ENCODE measurements around the gene NAV3. TPM values are rescaled to one million over a fixed set of nuclear protein-coding genes. Genes with fewer than 3 reads are reported as not detected.

The NAV3 gene
- total and polyA plus RNA-seq, 9 of the 15 experiments (the other 6 are each of a cell fraction or from before 2014, with no cell fraction given): 0.04 TPM; not detected in 8

DNA sequence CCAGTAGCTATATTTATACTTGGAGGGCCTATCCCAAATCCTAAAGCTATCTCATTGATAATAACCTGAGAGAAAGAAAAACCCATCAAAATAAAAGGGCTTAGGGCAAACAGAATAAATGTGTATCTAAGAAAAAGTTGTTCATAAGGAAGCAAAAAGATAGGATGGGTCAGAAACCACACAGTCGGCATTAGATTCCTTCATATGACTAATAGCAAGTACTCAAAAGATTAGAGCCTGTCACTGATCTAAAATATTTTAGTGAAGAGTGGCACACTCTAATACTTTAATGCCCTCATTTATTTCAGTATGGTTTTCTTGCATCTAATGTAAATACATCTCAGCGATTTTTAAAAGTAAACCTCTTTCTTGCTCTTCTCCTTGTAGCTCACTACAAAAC lies 17.1 kb upstream of the NAV3 start:
- FAIRE-seq: no peak
- H3K9ac ChIP-seq (ENCODE audit: insufficient read depth in 1 of 2, low read depth in 2 of 2, low read length in 2 of 2): no peak overlapping the region
- no peak overlapping the region for H3K27ac ChIP-seq (ENCODE audit: extremely low read depth, low read depth, low read length)
- in situ Hi-C loops (cut with MboI): no loop called here
- H4K20me1 ChIP-seq (replicated peaks; ENCODE audit: control insufficient read depth, insufficient read depth, low read length): no peaks in the 10 kb centered on the region
- H3K79me2 ChIP-seq (ENCODE audit: control insufficient read depth, insufficient read depth, low read length): no peaks in the 10 kb centered on the region
- H3K4me1 ChIP-seq (replicated peaks in 1 of 2; ENCODE audit: control insufficient read depth in 2 of 2, insufficient read depth in 2 of 2, low read length in 2 of 2): no peaks in the 10 kb centered on the region
- TF ChIP-seq PTBP1 (IDR thresholded peaks at IDR 0.05; ENCODE audit: low read depth, low read length) (no peak), RBM22 (IDR thresholded peaks at IDR 0.05; ENCODE audit: low read depth, low read length, poor library complexity, severe bottlenecking) (no peak), PKNOX1 (IDR thresholded peaks at IDR 0.05) (no peak), ID3 (CRISPR knock-in tag; IDR thresholded peaks at IDR 0.05) (no peak), ID3 (tag; IDR thresholded peaks at IDR 0.05) (no peak), CCAR2 (IDR thresholded peaks at IDR 0.05; ENCODE audit: low read depth, low read length) (no peak), ZNF445 (CRISPR knock-in tag; IDR thresholded peaks at IDR 0.05; ENCODE audit: low read depth) (no peak), TCFL5 (CRISPR knock-in tag; conservative IDR thresholded peaks at IDR 0.05) (no peak), WHSC1 (IDR thresholded peaks at IDR 0.05; ENCODE audit: low read length) (no peak)
- TF ChIP-seq, protein P1, sequence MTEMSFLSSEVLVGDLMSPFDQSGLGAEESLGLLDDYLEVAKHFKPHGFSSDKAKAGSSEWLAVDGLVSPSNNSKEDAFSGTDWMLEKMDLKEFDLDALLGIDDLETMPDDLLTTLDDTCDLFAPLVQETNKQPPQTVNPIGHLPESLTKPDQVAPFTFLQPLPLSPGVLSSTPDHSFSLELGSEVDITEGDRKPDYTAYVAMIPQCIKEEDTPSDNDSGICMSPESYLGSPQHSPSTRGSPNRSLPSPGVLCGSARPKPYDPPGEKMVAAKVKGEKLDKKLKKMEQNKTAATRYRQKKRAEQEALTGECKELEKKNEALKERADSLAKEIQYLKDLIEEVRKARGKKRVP (CRISPR knock-in tag; IDR thresholded peaks at IDR 0.05): no peak
- TF ChIP-seq, protein P2, sequence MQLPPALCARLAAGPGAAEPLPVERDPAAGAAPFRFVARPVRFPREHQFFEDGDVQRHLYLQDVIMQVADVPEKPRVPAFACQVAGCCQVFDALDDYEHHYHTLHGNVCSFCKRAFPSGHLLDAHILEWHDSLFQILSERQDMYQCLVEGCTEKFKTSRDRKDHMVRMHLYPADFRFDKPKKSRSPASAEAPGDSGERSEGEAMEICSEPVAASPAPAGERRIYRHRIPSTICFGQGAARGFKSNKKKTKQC (CRISPR knock-in tag; IDR thresholded peaks at IDR 0.05): no peak
- WGBS (ENCODE audit: insufficient coverage, low coverage, missing lambda C conversion rate): 0% methylated on average over 2 of the region's 2 CpGs
- BruUV-seq (replicated peaks): no TSS peak
- no peak for ATAC-seq
- DNase-seq (ENCODE audit: extremely low read depth in 1 of 4, low spot score in 3 of 4): no peak
- POLR2A ChIA-PET: no interaction called here
- H3K9me1 ChIP-seq (ENCODE audit: control insufficient read depth, insufficient read depth, low read length): no peaks in the 10 kb centered on the region
- intact Hi-C loops (cut with micrococcal nuclease): no loop called here
- H3K9me3 ChIP-seq (replicated peaks; ENCODE audit: control insufficient read depth, insufficient read depth, low read depth, low read length): no peaks in the 10 kb centered on the region
- H3K27me3 ChIP-seq (ENCODE audit: control insufficient read depth in 2 of 2, insufficient read depth in 2 of 2, low read length in 2 of 2): no peaks in the 10 kb centered on the region
- H3K4me2 ChIP-seq (ENCODE audit: insufficient read depth, low read length): no peak overlapping the region
- no peak overlapping the region for H2AFZ ChIP-seq (ENCODE audit: low read depth, low read length)
- no peak overlapping the region for H3K4me3 ChIP-seq
- no peaks in the 10 kb centered on the region for H3K36me3 ChIP-seq (ENCODE audit: control insufficient read depth, insufficient read depth, low read length)
- CTCF ChIA-PET (ENCODE audit: low intra/inter-chr PET ratio): no interaction called here
